MCF 10A (cell line): Measurements from ENCODE around the gene CATSPERD. TPM values are rescaled to one million over a fixed set of nuclear protein-coding genes. Genes with fewer than 3 reads are reported as not detected.

ENCODE experiments used
- BruUV-seq: library from RNA; stranded (reverse); fragments of 400-500 nt; replicated peaks from 2 replicates; lab custom pipeline; 2021; lab: Mats Ljungman, UMichigan
- CTCF ChIA-PET: fragments of 300-600 bp; sonication (Branson Sonifier 250); formaldehyde crosslinking; extraction: SDS; loops from one replicate; lab custom pipeline; 2021; ENCODE audit warnings: antibody characterized with exemption, inconsistent platforms; lab: Yijun Ruan, JAX
- POLR2A ChIA-PET: fragments of 300-600, 350-650 bp; sonication (Branson Sonifier 250); formaldehyde crosslinking; extraction: SDS; loops from one replicate; lab custom pipeline; 2020; ENCODE audit warnings: antibody characterized with exemption, inconsistent platforms; lab: Yijun Ruan, JAX
- DNase-seq: peaks from one replicate; pipeline ENCODE4 v3.0.0-alpha.2; 2018; ENCODE audit not compliant: unreplicated experiment
- H3K27ac Mint-ChIP-seq: one replicate; pipeline ENCODE4 v1.8.0; 2022; ENCODE audit warnings: mild to moderate bottlenecking, low read depth, mixed read lengths; ENCODE audit not compliant: unreplicated experiment
- H3K27me3 Mint-ChIP-seq: one replicate; pipeline ENCODE4 v1.8.0; 2022; ENCODE audit warnings: mixed read lengths; ENCODE audit not compliant: insufficient read depth, unreplicated experiment
- H3K36me3 Mint-ChIP-seq: one replicate; pipeline ENCODE4 v1.8.0; 2022; ENCODE audit warnings: mild to moderate bottlenecking, moderate library complexity, mixed read lengths; ENCODE audit not compliant: insufficient read depth, unreplicated experiment
- H3K4me1 Mint-ChIP-seq: one replicate; pipeline ENCODE4 v1.8.0; 2022; ENCODE audit warnings: mixed read lengths; ENCODE audit not compliant: insufficient read depth, unreplicated experiment
- H3K4me3 Mint-ChIP-seq: one replicate; pipeline ENCODE4 v1.8.0; 2022; ENCODE audit warnings: mild to moderate bottlenecking, moderate library complexity, mixed read lengths; ENCODE audit not compliant: unreplicated experiment
- H3K9me3 Mint-ChIP-seq: one replicate; pipeline ENCODE4 v1.8.0; 2022; ENCODE audit warnings: mixed read lengths; ENCODE audit not compliant: unreplicated experiment
- intact Hi-C: fragments of 100-400 bp; cut with micrococcal nuclease; formaldehyde crosslinking; loops from 2 replicates; pipeline ENCODE4 v1.14.1; 2022
- total RNA-seq: library from RNA; stranded (reverse); gene quantifications from 2 replicates; pipeline ENCODE4 v1.2.3, GENCODE V29; 2022
- TF ChIP-seq, protein P1 (sequence below): fragments of 200-600 bp; IDR thresholded peaks from one replicate; pipeline ENCODE4 v1.8.0; 2022; ENCODE audit warnings: antibody characterized with exemption, mild to moderate bottlenecking; ENCODE audit not compliant: unreplicated experiment

CATSPERD gene
- total RNA-seq, 1 experiment from 2014 or later: not detected

DNA sequence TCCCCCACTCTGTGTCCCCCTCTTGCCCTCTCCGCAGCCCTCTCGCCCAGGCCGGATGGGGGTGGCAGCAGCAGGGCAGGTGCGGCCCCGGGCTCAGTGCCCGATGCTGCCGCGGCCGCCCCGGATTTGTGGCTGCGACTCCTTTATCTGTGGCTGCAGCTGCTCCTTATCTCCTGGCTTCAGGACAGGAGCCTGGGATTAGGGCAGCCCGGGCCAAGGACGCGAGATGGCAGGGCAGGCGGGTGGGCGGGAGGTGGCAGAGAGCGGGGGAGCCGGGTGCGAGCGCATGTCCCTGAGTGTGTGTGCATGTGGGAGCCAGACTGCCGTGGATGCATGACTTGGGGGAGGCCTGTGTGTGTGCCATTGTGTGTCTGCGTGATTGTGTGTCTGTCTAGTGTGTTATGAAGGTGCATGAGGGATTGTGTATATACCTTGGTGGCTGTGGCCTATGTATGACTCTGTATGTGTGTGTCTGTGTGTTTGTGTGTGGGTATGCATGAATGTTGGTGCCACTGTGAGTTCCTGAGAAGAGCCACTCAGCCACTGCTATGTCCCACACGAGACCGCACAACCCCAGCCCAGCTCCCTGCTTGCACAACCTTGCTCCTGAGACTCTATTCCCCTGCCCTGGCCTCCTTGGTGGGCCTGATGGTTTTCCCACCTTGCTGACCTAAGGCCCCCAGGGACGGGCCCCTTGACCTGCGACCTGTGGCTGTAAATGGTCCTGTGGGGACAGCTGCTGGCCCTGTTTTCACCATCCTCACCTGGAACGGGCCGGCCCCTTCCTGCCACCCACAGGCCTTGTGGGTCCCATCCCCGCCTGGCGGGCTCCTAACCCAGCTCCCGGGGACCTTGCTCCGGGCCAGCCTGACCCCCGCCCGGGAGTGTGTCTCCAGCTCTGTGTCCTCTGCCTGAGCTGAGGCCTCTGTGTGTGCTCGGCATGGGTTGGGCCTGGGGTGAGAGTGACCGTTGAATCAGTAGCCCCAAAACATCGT is 79.1 kb downstream of the CATSPERD start:
- Mint-ChIP-seq H3K4me1 (no peaks in the 10 kb centered on the region), H3K9me3 (no peaks in the 10 kb centered on the region), H3K27ac (no peak overlapping the region), H3K36me3 (no peaks in the 10 kb centered on the region), H3K27me3 (no peaks in the 10 kb centered on the region), H3K4me3 (no peak overlapping the region)
- no TSS peak for BruUV-seq
- intact Hi-C loops: loop anchor here (10.0 kb wide), 2 partner anchors 105 to 185 kb away; partner anchors contain the start of gene RPL36
- POLR2A ChIA-PET: no interaction called here
- CTCF ChIA-PET: no interaction called here
- no peak for DNase-seq
- TF ChIP-seq, protein P1, sequence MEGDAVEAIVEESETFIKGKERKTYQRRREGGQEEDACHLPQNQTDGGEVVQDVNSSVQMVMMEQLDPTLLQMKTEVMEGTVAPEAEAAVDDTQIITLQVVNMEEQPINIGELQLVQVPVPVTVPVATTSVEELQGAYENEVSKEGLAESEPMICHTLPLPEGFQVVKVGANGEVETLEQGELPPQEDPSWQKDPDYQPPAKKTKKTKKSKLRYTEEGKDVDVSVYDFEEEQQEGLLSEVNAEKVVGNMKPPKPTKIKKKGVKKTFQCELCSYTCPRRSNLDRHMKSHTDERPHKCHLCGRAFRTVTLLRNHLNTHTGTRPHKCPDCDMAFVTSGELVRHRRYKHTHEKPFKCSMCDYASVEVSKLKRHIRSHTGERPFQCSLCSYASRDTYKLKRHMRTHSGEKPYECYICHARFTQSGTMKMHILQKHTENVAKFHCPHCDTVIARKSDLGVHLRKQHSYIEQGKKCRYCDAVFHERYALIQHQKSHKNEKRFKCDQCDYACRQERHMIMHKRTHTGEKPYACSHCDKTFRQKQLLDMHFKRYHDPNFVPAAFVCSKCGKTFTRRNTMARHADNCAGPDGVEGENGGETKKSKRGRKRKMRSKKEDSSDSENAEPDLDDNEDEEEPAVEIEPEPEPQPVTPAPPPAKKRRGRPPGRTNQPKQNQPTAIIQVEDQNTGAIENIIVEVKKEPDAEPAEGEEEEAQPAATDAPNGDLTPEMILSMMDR: no peak

DNA sequence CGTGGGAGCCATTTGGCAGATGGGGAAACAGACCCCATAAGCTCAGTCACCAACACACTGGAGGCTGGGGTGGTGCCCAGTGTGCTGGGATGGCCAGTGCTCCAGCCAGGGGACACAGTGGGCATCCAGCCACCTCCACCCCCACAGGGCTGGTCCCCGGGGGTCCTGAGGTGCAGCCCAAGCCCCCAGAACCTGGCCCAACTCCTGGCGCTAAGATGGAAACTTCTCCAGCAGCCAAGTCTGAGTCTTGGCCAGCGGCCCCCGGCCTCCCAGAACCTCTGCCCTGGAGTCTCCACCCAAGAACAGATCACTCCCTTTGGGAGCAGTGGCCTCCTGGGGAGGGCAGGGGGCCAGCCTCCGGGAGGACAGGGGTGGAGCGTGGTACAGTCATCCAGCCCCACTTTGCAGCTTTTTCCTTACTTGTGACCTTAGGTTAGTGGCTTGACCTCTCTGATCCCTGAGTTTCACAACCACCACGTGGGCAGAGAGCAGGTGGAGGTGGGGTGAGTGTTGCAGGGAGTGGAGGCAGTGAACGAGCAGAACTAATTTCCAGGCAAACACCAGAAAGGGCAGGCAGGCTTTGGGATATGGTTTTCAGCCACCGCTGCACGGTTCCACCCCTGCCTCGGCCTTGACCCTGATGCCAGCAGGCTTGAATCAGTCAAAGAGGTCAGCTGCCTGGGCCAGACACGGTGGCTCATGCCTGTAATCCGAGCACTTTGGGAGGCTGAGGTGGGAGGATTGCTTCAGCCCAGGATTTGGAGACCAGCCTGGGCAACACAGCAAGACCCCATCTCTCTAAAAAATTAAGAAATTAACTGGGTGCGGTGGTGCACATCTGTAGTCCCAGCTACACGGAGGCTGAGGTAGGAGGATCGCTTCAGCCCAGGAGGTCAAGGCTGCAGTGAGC is 80.2 kb downstream of the CATSPERD start:
- no TSS peak for BruUV-seq
- TF ChIP-seq, protein P1: no peak
- H3K4me1 Mint-ChIP-seq: no peaks in the 10 kb centered on the region
- no peaks in the 10 kb centered on the region for H3K36me3 Mint-ChIP-seq
- no peak for DNase-seq
- H3K9me3 Mint-ChIP-seq: no peaks in the 10 kb centered on the region
- intact Hi-C loops: loop anchor here (10.0 kb wide), 1 partner anchor 184 kb away; no protein-coding TSS in a partner anchor
- ChIA-PET POLR2A (no interaction called here), CTCF (no interaction called here)
- H3K27ac Mint-ChIP-seq: no peak overlapping the region
- H3K27me3 Mint-ChIP-seq: no peaks in the 10 kb centered on the region
- H3K4me3 Mint-ChIP-seq: no peak overlapping the region

DNA sequence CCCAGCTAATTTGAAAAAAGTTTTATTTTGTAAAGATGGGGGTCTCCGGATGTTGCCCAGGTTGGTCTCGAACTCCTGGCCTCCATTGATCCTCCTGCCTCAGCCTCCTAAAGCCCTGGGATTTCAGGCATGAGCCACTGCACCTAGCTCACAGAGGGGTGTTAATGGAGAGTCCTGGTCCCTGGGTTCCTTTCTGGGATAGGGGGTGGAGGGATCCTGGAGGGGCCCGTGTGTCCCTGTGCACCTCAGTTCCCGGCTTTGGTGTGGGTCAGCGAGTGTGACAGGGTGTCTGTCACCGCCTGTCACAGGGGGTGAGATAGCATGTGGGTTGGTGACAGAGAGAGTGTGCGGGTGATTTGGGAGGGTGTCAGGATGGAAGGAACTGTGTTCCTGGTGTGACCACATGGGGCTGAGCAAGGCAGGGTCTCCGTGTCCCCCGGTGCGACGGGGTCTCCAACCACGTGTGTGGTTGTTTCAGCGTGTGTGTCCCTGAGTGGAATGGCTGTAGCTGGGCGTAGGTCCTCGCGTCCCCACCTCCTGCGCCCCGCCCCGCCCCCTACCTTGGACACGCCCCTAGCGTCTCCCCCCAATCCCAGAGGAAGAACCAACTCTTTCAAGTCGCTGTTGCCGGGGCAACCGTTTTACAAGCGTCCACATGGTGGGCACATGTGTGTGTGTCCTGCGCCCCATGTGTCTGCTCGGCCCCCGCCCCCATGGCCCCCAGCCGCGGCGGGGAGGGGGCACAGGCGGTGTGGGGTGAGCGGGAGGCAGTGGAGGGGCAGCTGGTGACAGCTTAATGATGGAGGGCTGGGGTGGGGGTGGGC is 81.6 kb downstream of the CATSPERD start:
- TF ChIP-seq, protein P1: no peak
- no peaks in the 10 kb centered on the region for H3K9me3 Mint-ChIP-seq
- H3K27ac Mint-ChIP-seq: no peak overlapping the region
- DNase-seq: no peak
- intact Hi-C loops: loop anchor here (10.0 kb wide), 1 partner anchor 183 kb away; no protein-coding TSS in a partner anchor
- ChIA-PET CTCF (interaction anchor here (0.6 to 1.0 kb wide), 3 partner anchors 11 to 101 kb away, joined by 3 read pairs; partner anchors contain the start of gene NDUFA11), POLR2A (no interaction called here)
- no TSS peak for BruUV-seq
- no peaks in the 10 kb centered on the region for H3K27me3 Mint-ChIP-seq
- H3K36me3 Mint-ChIP-seq: peaks cover 4% of the 10 kb centered on the region
- H3K4me1 Mint-ChIP-seq: no peaks in the 10 kb centered on the region
- H3K4me3 Mint-ChIP-seq: no peak overlapping the region
